Stimulated activated CD4-positive, alpha-beta T cell treated with anti-CD3 and anti-CD28 coated beads, Interleukin-12 subunit alpha, Interleukin-12 subunit beta, amount 100 ng/mL, for 4 hours (primary cell): Measurements from ENCODE around the gene TMEM88.

Experiments
- DNase-seq: peaks from one replicate; pipeline ENCODE4 v3.0.0-alpha.2; 2020

Gene TMEM88

GRCh38 chr17:7887038-7887481 is 32.2 kb downstream of the TMEM88 start:
- DNase-seq, result no peak

- DNase-seq, result peak; percentile 79
These were observed 32.8 kb downstream of the TMEM88 start for GRCh38 chr17:7887482-7888183.

GRCh38 chr17:7888184-7888920 is 33.5 kb downstream of the TMEM88 start, which contains the start of gene CHD3:
TSS of gene CHD3 (plus strand) at chr17:7888789. CDS start at chr17:7889001, 212 bp downstream.
- peak; percentile 58 for DNase-seq

GRCh38 chr17:7889166-7889955 is 34.5 kb downstream of the TMEM88 start:
- no peak for DNase-seq

- no peak for DNase-seq
These were observed 38.5 kb downstream of the TMEM88 start for GRCh38 chr17:7893187-7893880.

GRCh38 chr17:7894226-7894625 is 39.4 kb downstream of the TMEM88 start:
- no peak for DNase-seq

GRCh38 chr17:7894866-7895265 is 40.0 kb downstream of the TMEM88 start:
- DNase-seq, result no peak

- DNase-seq, result no peak
These were observed 42.2 kb downstream of the TMEM88 start for GRCh38 chr17:7897090-7897489.

- DNase-seq, result no peak
These were observed 42.9 kb downstream of the TMEM88 start for GRCh38 chr17:7897773-7898172.

GRCh38 chr17:7903154-7904103 is 48.6 kb downstream of the TMEM88 start:
- DNase-seq, result no peak
